Natural killer cell (primary cell): Measurements from ENCODE around the gene LONP1. TPM values are rescaled to one million over a fixed set of nuclear protein-coding genes. Genes with fewer than 3 reads are reported as not detected.

Source experiments
- ATAC-seq, 3 donors: fragments of 150-1000 bp in 2 of 3; fragments of 200-7000 bp in 1 of 3; cut with Tn5 transposase; 1 replicate in 1 of 3; 2 replicates in 2 of 3; pipeline ENCODE4 v1.10.0; 2021; ENCODE audit warnings: mild to moderate bottlenecking in 2 of 3, moderate library complexity in 2 of 3
- DNase-seq, 2 donors: peaks; one replicate each; pipeline versions ENCODE4 v3.0.0 to v3.0.0-alpha.2; 2013 to 2021; ENCODE audit warnings: mixed read lengths in 1 of 2
- H3K27ac ChIP-seq: one replicate; pipeline ENCODE4 v1.5.1; 2013; ENCODE audit warnings: mild to moderate bottlenecking, low read length
- H3K27me3 ChIP-seq: one replicate; pipeline ENCODE4 v1.6.1; 2013; ENCODE audit warnings: low read length; ENCODE audit not compliant: control insufficient read depth, insufficient read depth
- H3K36me3 ChIP-seq: one replicate; pipeline ENCODE4 v1.6.1; 2013; ENCODE audit warnings: low read length; ENCODE audit not compliant: control insufficient read depth, insufficient read depth
- H3K4me1 ChIP-seq: one replicate; pipeline ENCODE4 v1.6.1; 2013; ENCODE audit warnings: low read length; ENCODE audit not compliant: control insufficient read depth, insufficient read depth
- H3K4me3 ChIP-seq: one replicate; pipeline ENCODE4 v1.5.1; 2013; ENCODE audit warnings: low read length
- H3K9me3 ChIP-seq: one replicate; pipeline ENCODE4 v1.6.1; 2013; ENCODE audit warnings: low read length; ENCODE audit not compliant: control insufficient read depth, insufficient read depth
- H3K27ac Mint-ChIP-seq, 2 donors: one replicate each; pipeline ENCODE4 v1.8.0; 2022; ENCODE audit warnings: mild to moderate bottlenecking in 2 of 2, mixed read lengths in 2 of 2, moderate library complexity in 1 of 2
- H3K27me3 Mint-ChIP-seq, 2 donors: one replicate each; pipeline ENCODE4 v1.8.0; 2022; ENCODE audit warnings: low read depth in 2 of 2, mixed read lengths in 2 of 2
- H3K36me3 Mint-ChIP-seq: one replicate; pipeline ENCODE4 v1.8.0; 2022; ENCODE audit warnings: mixed read lengths
- H3K4me1 Mint-ChIP-seq, 2 donors: one replicate each; pipeline ENCODE4 v1.8.0; 2022; ENCODE audit warnings: mixed read lengths in 2 of 2
- H3K4me3 Mint-ChIP-seq: one replicate; pipeline ENCODE4 v1.8.0; 2022; ENCODE audit warnings: mild to moderate bottlenecking, moderate library complexity, mixed read lengths
- H3K9me3 Mint-ChIP-seq, 2 donors: one replicate each; pipeline ENCODE4 v1.8.0; 2022; ENCODE audit warnings: mixed read lengths in 2 of 2
- WGBS: methylation state at CpG from one replicate; pipeline ENCODE4 v1.1.7; 2013; ENCODE audit warnings: missing lambda C conversion rate; ENCODE audit not compliant: insufficient coverage; 5-methylcytosine and 5-hydroxymethylcytosine counted together
- intact Hi-C: fragments of 100-400 bp; cut with micrococcal nuclease; formaldehyde crosslinking; loops from one replicate; pipeline ENCODE4 v1.14.2; 2022
- total RNA-seq, 4 donors: library from RNA; stranded (reverse); fragments of 120-200 nt in 1 of 4; gene quantifications; one replicate each; pipeline versions ENCODE4 v1.2.3 to v1.2.4, GENCODE V29; 2013 to 2022
- TF ChIP-seq, protein P1 (sequence below): fragments of 200-600 bp; IDR thresholded peaks from one replicate; pipeline ENCODE4 v1.8.0; 2022; ENCODE audit warnings: antibody characterized with exemption

LONP1 gene
- total RNA-seq, 3 donors from 2014 or later (not counting 1 experiment from before 2014, with no cell fraction given) = 50.5 to 61.8 (median 56.1) TPM

DNA sequence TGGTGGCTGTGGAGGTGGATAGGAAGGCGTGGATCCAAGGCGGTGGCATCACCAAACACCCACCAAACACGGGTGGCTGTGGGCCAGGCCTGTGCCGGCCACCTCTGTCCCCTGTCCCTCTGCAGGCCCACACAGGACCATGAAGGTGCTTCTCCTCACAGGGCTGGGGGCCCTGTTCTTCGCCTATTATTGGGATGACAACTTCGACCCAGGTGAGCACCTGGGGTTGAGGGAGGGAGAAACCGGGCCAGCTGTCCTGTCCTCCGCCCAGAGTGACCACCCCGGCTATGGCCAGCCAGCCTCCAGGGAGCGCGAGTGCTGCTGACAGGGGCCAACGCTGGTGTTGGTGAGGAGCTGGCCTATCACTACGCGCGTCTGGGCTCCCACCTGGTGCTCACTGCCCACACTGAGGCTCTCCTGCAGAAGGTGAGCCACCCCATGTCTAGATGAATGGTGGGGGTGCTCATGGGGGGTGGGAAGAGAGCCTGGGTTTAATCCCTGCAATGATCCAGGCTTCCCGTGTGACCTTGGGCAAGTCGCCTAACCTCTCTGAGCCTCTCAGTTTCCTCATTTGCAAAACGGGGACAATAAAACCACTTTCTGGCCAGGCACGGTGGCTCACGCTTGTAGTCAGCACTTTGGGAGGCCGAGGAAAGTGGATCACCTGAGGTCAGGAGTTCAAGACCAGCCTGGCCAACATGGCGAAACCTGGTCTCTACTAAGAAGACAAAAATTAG lies 35.1 kb downstream of the LONP1 start:
- no peak for ATAC-seq
- no peak overlapping the region for H3K4me3 ChIP-seq
- Mint-ChIP-seq H3K4me3 (no peak overlapping the region), H3K27me3 (no peaks in the 10 kb centered on the region), H3K9me3 (no peaks in the 10 kb centered on the region), H3K4me1 (peaks cover 12 to 43% of the 10 kb centered on the region in 2 donors), H3K27ac (no peak overlapping the region), H3K36me3 (no peaks in the 10 kb centered on the region)
- no peaks in the 10 kb centered on the region for H3K9me3 ChIP-seq
- H3K36me3 ChIP-seq = no peaks in the 10 kb centered on the region
- DNase-seq = no peak
- H3K4me1 ChIP-seq = peaks cover 29% of the 10 kb centered on the region
- TF ChIP-seq, protein P1, sequence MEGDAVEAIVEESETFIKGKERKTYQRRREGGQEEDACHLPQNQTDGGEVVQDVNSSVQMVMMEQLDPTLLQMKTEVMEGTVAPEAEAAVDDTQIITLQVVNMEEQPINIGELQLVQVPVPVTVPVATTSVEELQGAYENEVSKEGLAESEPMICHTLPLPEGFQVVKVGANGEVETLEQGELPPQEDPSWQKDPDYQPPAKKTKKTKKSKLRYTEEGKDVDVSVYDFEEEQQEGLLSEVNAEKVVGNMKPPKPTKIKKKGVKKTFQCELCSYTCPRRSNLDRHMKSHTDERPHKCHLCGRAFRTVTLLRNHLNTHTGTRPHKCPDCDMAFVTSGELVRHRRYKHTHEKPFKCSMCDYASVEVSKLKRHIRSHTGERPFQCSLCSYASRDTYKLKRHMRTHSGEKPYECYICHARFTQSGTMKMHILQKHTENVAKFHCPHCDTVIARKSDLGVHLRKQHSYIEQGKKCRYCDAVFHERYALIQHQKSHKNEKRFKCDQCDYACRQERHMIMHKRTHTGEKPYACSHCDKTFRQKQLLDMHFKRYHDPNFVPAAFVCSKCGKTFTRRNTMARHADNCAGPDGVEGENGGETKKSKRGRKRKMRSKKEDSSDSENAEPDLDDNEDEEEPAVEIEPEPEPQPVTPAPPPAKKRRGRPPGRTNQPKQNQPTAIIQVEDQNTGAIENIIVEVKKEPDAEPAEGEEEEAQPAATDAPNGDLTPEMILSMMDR = no peak
- WGBS = 92% methylated on average over 22 of the region's 22 CpGs
- no peak overlapping the region for H3K27ac ChIP-seq
- no peaks in the 10 kb centered on the region for H3K27me3 ChIP-seq
- intact Hi-C loops = no loop called here

DNA sequence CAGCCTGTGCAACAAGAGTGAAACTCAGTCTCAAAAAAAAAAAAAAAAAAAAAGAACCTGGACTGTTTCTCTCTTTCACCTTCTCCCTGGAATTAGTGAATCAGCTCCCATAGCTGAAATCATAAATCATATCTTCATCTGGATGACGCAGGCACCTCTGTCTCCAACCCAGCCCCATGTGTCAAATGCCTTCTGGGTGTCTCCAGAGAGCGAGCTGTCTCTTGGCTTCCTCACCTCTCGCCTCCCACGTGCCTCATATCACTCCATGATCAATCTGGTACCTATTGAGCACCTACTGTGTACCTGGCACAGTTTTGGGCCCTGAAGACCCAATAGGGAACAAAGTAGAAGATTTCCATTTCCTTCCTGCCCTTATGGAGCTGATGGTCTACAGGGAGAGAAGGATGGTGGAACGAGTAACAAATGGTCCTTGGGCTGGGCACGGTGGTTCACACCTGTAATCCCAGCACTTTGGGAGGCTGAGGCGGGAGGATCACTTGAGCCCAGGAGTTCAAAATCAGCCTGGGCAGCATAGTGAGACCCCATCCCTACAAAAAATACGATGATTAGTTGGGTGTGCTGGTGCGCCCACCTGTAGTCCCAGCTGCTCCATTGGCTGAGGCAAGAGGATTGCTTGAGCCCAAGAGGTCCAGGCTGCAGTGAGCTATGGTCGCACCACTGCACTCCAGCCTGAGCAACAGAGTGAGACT lies 36.6 kb downstream of the LONP1 start:
- no peaks in the 10 kb centered on the region for H3K9me3 Mint-ChIP-seq

DNA sequence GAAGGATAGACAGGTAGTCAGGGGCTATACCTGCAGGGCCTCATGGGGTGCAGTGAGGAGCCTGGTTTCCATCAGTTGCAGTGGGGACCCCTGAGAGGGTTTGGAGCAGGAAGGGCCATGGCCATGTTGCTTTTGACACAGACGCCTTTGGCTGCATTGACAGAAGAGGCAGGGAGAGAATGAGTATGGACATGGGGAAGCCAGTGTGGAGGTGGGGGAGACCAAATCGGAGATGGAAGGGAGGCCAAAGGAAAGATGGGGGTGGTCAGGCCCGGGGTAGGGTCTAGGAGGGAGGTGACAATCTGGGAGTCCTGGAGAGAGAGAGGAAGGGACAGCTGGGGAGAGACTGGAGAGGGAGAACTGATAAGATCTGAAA lies 37.9 kb downstream of the LONP1 start:
- no peak overlapping the region for H3K4me3 ChIP-seq
- H3K27ac ChIP-seq = no peak overlapping the region
- TF ChIP-seq, protein P1 = no peak
- intact Hi-C loops = no loop called here
- ATAC-seq (no peak), DNase-seq (no peak)
- peak overlapping the region; percentile 63 for H3K4me3 Mint-ChIP-seq
- no peaks in the 10 kb centered on the region for H3K9me3 Mint-ChIP-seq
- 91% methylated on average over 3 of the region's 3 CpGs for WGBS
- H3K27ac Mint-ChIP-seq = peak overlapping the region; percentile 99 to 100
- no peaks in the 10 kb centered on the region for H3K36me3 Mint-ChIP-seq
- H3K36me3 ChIP-seq = peaks cover 2% of the 10 kb centered on the region
- no peaks in the 10 kb centered on the region for H3K9me3 ChIP-seq
- no peaks in the 10 kb centered on the region for H3K27me3 ChIP-seq
- H3K27me3 Mint-ChIP-seq = no peaks in the 10 kb centered on the region
- H3K4me1 ChIP-seq = peaks cover 27% of the 10 kb centered on the region
- H3K4me1 Mint-ChIP-seq = peaks cover 15 to 46% of the 10 kb centered on the region in 2 donors

More for the DNA sequence above, 36.6 kb downstream of the LONP1 start:
- no peaks in the 10 kb centered on the region for H3K27me3 Mint-ChIP-seq
- no peak for ATAC-seq
- 95% methylated on average over 9 of the region's 10 CpGs for WGBS
- H3K36me3 ChIP-seq = no peaks in the 10 kb centered on the region
- no peak for DNase-seq
- H3K4me3 ChIP-seq = no peak overlapping the region
- no peaks in the 10 kb centered on the region for H3K36me3 Mint-ChIP-seq
- peaks cover 15 to 49% of the 10 kb centered on the region in 2 donors for H3K4me1 Mint-ChIP-seq
- peak overlapping the region; percentile 39 for H3K4me3 Mint-ChIP-seq
- H3K27me3 ChIP-seq = no peaks in the 10 kb centered on the region
- H3K27ac Mint-ChIP-seq = no peak overlapping the region
- H3K9me3 ChIP-seq = no peaks in the 10 kb centered on the region
- peaks cover 35% of the 10 kb centered on the region for H3K4me1 ChIP-seq
- intact Hi-C loops = no loop called here
- no peak overlapping the region for H3K27ac ChIP-seq
- TF ChIP-seq, protein P1 = no peak
